Measurements from ENCODE around the gene CDH13.

DNA sequence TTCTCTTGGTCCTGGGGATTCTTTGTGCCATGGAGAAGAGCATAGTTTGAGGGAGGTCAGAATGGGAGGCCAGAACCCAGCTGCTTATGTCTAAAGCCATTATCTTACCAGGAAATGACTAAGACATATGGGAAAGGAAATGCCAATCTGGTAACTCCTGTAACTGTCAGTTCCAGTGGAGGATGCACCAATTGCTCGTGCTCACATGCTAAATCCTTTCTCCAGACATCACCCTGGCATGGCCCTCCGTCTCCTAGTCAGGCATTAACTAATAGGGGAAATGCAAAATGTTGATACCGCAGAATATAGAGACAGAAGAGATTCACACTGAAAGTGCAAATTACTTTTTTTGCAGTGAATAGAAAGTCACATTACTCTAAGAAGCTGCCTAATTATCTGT, 925.5 kb downstream of the CDH13 start:
- TF ChIP-seq CTCF (IDR thresholded peaks at IDR 0.05; ENCODE audit: poor library complexity), result no peak
- no peak for TF ChIP-seq EZH2 (IDR thresholded peaks at IDR 0.05; ENCODE audit: borderline replicate concordance)
- no peak for TF ChIP-seq EZH2phosphoT487 (IDR thresholded peaks at IDR 0.05; ENCODE audit: low read depth, severe bottlenecking, unreplicated experiment)

Data from hepatocyte (in vitro differentiated cells).